Measurements from ENCODE around the gene MLLT6. TPM values are rescaled to one million over a fixed set of nuclear protein-coding genes. Genes with fewer than 3 reads are reported as not detected.

The MLLT6 gene
- total and polyA plus RNA-seq, 10 donors: 27.3 to 244 (median 143) TPM

DNA sequence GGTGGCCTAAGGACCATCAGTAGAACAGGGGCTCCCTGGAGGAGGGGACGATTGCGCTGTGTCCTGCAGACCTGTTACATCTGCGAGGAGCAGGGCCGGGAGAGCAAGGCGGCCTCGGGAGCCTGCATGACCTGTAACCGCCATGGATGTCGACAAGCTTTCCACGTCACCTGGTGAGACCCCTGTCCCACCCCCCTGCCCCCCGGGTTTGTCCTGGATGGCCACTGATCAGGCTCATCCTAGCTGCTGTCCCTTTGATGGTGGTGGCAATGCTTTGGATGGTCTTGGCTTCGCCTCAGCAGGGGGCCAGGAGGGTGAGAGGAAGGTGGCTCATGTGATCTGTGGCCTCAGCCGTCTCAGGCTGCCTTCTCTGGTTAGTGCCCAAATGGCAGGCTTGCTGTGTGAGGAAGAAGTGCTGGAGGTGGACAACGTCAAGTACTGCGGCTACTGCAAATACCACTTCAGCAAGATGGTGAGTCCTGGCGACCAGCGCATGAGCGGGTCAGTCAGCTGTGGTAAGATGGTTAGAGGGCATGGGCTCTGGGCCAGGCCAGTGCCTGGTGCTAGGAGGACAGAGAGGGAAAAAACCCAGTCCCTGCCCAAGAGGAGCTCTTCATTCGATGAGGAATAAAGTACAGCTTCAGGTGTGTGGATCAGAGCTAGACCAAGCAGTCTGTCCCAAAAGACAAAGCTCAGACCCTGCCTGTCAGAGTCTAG, 4.2 kb downstream of the MLLT6 start:
- Histone ChIP-seq H3K27ac (no peak overlapping the region), H3K36me3 (peaks cover 5 to 72% (median 60%) of the 10 kb centered on the region in 6 donors), H3K4me1 (peaks cover 11 to 76% (median 32%) of the 10 kb centered on the region in 6 donors), H3K9me3 (no peaks in the 10 kb centered on the region), H3K4me3 (no peak overlapping the region), H3K27me3 (replicated peaks in 1 of 7) (peaks cover 0 to 8% (median 0%) of the 10 kb centered on the region in 7 donors)
- TF ChIP-seq, protein P1, sequence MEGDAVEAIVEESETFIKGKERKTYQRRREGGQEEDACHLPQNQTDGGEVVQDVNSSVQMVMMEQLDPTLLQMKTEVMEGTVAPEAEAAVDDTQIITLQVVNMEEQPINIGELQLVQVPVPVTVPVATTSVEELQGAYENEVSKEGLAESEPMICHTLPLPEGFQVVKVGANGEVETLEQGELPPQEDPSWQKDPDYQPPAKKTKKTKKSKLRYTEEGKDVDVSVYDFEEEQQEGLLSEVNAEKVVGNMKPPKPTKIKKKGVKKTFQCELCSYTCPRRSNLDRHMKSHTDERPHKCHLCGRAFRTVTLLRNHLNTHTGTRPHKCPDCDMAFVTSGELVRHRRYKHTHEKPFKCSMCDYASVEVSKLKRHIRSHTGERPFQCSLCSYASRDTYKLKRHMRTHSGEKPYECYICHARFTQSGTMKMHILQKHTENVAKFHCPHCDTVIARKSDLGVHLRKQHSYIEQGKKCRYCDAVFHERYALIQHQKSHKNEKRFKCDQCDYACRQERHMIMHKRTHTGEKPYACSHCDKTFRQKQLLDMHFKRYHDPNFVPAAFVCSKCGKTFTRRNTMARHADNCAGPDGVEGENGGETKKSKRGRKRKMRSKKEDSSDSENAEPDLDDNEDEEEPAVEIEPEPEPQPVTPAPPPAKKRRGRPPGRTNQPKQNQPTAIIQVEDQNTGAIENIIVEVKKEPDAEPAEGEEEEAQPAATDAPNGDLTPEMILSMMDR (IDR thresholded peaks at IDR 0.05 in 8 of 11, conservative IDR thresholded peaks at IDR 0.05 in 3 of 11): no peak
- TF ChIP-seq POLR2AphosphoS5 (IDR thresholded peaks at IDR 0.05) (peak in 2 of 3 donors; percentile 33 to 37), POLR2A (IDR thresholded peaks at IDR 0.05) (no peak)
- no peak for DNase-seq
- WGBS, 5 donors: 88 to 94% (median 93%) methylated on average over 13 to 18 of the region's 18 CpGs
- intact Hi-C loops (cut with DNase I; ENCODE audit: low total_unique reads): no loop called here

DNA sequence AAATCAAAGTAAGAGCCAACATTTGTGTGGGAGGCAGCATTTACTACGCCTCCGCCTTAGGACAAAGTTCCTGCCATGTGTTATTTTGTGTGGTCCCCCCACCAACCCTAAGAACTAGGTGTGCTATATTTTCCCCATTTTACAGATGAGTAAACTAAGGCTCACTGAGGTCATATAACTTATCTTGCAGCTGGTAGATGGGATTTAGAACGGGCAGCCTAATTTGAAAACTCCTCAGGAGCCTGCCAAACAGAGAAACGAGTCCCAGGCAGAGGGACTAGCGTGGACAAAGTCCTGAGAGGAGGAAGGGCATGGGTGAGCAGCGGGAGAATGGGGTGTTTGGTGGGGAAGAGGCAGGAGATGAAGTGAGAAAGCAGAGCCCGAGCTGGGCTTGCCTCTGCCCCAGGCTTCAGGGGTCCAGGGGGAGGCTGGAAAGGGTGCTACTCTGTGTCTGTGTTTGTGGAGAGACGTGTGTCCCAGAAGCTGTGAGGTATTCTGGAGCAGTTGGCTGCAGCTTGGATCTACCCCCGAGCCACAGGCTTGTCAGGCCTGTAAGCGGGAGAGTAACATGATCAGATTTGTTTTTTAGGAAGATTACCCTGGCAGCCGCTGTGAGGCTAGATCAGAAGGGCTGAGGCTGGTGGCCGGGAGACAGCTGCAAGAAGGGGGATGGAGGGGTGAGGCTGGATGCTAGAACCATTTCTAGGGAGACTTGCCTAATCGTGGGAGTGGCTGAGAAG, 5.0 kb downstream of the MLLT6 start:
- WGBS, 5 donors: 86 to 92% (median 90%) methylated on average over 13 of the region's 13 CpGs
- TF ChIP-seq POLR2AphosphoS5 (IDR thresholded peaks at IDR 0.05): no peak
- no peak for TF ChIP-seq POLR2A (IDR thresholded peaks at IDR 0.05)
- TF ChIP-seq, protein P1 (IDR thresholded peaks at IDR 0.05 in 8 of 11, conservative IDR thresholded peaks at IDR 0.05 in 3 of 11): no peak
- Histone ChIP-seq H3K4me3 (no peak overlapping the region), H3K27ac (no peak overlapping the region), H3K4me1 (peaks cover 11 to 71% (median 30%) of the 10 kb centered on the region in 6 donors), H3K27me3 (replicated peaks in 1 of 7) (peaks cover 0 to 8% (median 0%) of the 10 kb centered on the region in 7 donors), H3K9me3 (no peaks in the 10 kb centered on the region), H3K36me3 (peaks cover 5 to 80% (median 68%) of the 10 kb centered on the region in 6 donors)
- no peak for DNase-seq
- intact Hi-C loops (cut with DNase I; ENCODE audit: low total_unique reads): no loop called here

DNA sequence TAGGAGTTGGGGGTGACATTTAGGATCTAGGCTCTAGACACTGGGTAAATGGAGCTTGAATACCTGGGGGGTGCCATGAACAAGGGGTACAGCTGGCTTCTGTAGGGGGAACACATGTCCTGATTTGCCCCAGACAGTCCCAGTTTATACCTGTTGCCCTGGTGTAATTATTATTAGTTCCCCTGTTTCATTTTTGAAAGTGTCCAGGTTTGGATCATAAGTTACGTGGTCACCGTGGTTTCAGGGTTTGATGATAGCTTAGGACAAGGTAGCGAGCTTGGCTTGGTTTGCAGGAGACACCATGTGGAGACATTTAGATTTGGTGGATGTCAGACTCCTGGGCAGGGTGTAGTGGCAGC, 5.5 kb downstream of the MLLT6 start:
- WGBS, 5 donors: 89 to 96% (median 93%) methylated on average over 3 of the region's 3 CpGs

More for the DNA sequence above, 5.5 kb downstream of the MLLT6 start:
- Histone ChIP-seq H3K9me3 (no peaks in the 10 kb centered on the region), H3K4me1 (peaks cover 11 to 73% (median 30%) of the 10 kb centered on the region in 6 donors), H3K36me3 (peaks cover 5 to 86% (median 73%) of the 10 kb centered on the region in 6 donors), H3K27ac (no peak overlapping the region), H3K27me3 (replicated peaks in 1 of 7) (peaks cover 0 to 7% (median 0%) of the 10 kb centered on the region in 7 donors), H3K4me3 (no peak overlapping the region)
- no peak for DNase-seq
- intact Hi-C loops (cut with DNase I; ENCODE audit: low total_unique reads): no loop called here
- TF ChIP-seq, protein P1 (IDR thresholded peaks at IDR 0.05 in 8 of 11, conservative IDR thresholded peaks at IDR 0.05 in 3 of 11): no peak
- TF ChIP-seq POLR2A (IDR thresholded peaks at IDR 0.05) (no peak), POLR2AphosphoS5 (IDR thresholded peaks at IDR 0.05) (no peak)
